Activated naive CD8-positive, alpha-beta T cell treated with anti-CD3 and anti-CD28 coated beads for 36 hours (primary cell): Measurements from ENCODE around the gene CCM2. TPM values are rescaled to one million over a fixed set of nuclear protein-coding genes. Genes with fewer than 3 reads are reported as not detected.

Experiments used
- DNase-seq: peaks from one replicate; pipeline ENCODE4 v3.0.0; 2021
- H3K27ac Mint-ChIP-seq: one replicate; pipeline ENCODE4 v1.8.0; 2022; ENCODE audit warnings: mild to moderate bottlenecking, moderate library complexity, mixed read lengths
- H3K27me3 Mint-ChIP-seq: one replicate; pipeline ENCODE4 v1.8.0; 2022; ENCODE audit warnings: mild to moderate bottlenecking, mixed read lengths
- H3K36me3 Mint-ChIP-seq: one replicate; pipeline ENCODE4 v1.8.0; 2021; ENCODE audit warnings: mild to moderate bottlenecking, mixed read lengths
- H3K4me1 Mint-ChIP-seq: one replicate; pipeline ENCODE4 v1.8.0; 2021; ENCODE audit warnings: mixed read lengths
- H3K4me3 Mint-ChIP-seq: one replicate; pipeline ENCODE4 v1.8.0; 2022; ENCODE audit warnings: mild to moderate bottlenecking, moderate library complexity, mixed read lengths
- H3K9me3 Mint-ChIP-seq: one replicate; pipeline ENCODE4 v1.8.0; 2022; ENCODE audit warnings: mixed read lengths
- total RNA-seq, 2 experiments: library from RNA; stranded (reverse); gene quantifications; one replicate each; pipeline ENCODE4 v1.2.3, GENCODE V29; 2021

CCM2 gene
- total RNA-seq: 10 to 100 TPM; 50.8 to 51.6 TPM

GRCh38 chr7:45000093-45001032, at the start of gene CCM2:
CCM2 (plus strand) TSS chr7:45000201; CDS start chr7:45000334, 133 bp downstream.
- Mint-ChIP-seq H3K36me3 (peaks cover 16% of the 10 kb centered on the region), H3K4me3 (peak within 1 kb of the TSS; percentile 90), H3K27ac (peak within 1 kb of the TSS; percentile 95), H3K27me3 (no peaks in the 10 kb centered on the region), H3K9me3 (no peaks in the 10 kb centered on the region), H3K4me1 (peaks cover 45% of the 10 kb centered on the region)
- no peak for DNase-seq

- Mint-ChIP-seq H3K4me3 (no peak overlapping the region), H3K4me1 (peaks cover 8% of the 10 kb centered on the region), H3K36me3 (no peaks in the 10 kb centered on the region), H3K27ac (no peak overlapping the region), H3K27me3 (peaks cover 4% of the 10 kb centered on the region), H3K9me3 (no peaks in the 10 kb centered on the region)
- DNase-seq: no peak
Measured at GRCh38 chr7:44953156-44953555, 46.8 kb upstream of the CCM2 start.

GRCh38 chr7:44955733-44956132, 44.3 kb upstream of the CCM2 start:
- Mint-ChIP-seq H3K4me3 (no peak overlapping the region), H3K36me3 (peaks cover 8% of the 10 kb centered on the region), H3K9me3 (no peaks in the 10 kb centered on the region), H3K27me3 (no peaks in the 10 kb centered on the region), H3K27ac (no peak overlapping the region), H3K4me1 (peaks cover 27% of the 10 kb centered on the region)
- no peak for DNase-seq

- Mint-ChIP-seq H3K27ac (peak overlapping the region; percentile 25), H3K27me3 (no peaks in the 10 kb centered on the region), H3K4me3 (no peak overlapping the region), H3K9me3 (no peaks in the 10 kb centered on the region), H3K36me3 (peaks cover 8% of the 10 kb centered on the region), H3K4me1 (peaks cover 27% of the 10 kb centered on the region)
- DNase-seq: no peak
Measured at GRCh38 chr7:44956157-44956766, 43.7 kb upstream of the CCM2 start.

GRCh38 chr7:44958645-44959344, 41.2 kb upstream of the CCM2 start:
- Mint-ChIP-seq H3K4me3 (no peak overlapping the region), H3K27ac (peak overlapping the region; percentile 67), H3K4me1 (peaks cover 24% of the 10 kb centered on the region), H3K36me3 (peaks cover 15% of the 10 kb centered on the region), H3K27me3 (no peaks in the 10 kb centered on the region), H3K9me3 (no peaks in the 10 kb centered on the region)
- no peak for DNase-seq

- Mint-ChIP-seq H3K4me1 (peaks cover 24% of the 10 kb centered on the region), H3K27me3 (no peaks in the 10 kb centered on the region), H3K4me3 (no peak overlapping the region), H3K36me3 (peaks cover 19% of the 10 kb centered on the region), H3K9me3 (no peaks in the 10 kb centered on the region), H3K27ac (peak overlapping the region; percentile 57)
- no peak for DNase-seq
Measured at GRCh38 chr7:44959433-44959951, 40.5 kb upstream of the CCM2 start.

GRCh38 chr7:44960011-44960580, 39.9 kb upstream of the CCM2 start:
- no peak for DNase-seq

GRCh38 chr7:44961844-44962482, 38.0 kb upstream of the CCM2 start:
- no peak overlapping the region for H3K4me3 Mint-ChIP-seq
- H3K36me3 Mint-ChIP-seq: peaks cover 28% of the 10 kb centered on the region
- no peaks in the 10 kb centered on the region for H3K27me3 Mint-ChIP-seq
- DNase-seq: no peak
- no peaks in the 10 kb centered on the region for H3K9me3 Mint-ChIP-seq
- H3K4me1 Mint-ChIP-seq: peaks cover 21% of the 10 kb centered on the region
- H3K27ac Mint-ChIP-seq: no peak overlapping the region

More at GRCh38 chr7:44960011-44960580, 39.9 kb upstream of the CCM2 start:
- peak overlapping the region; percentile 57 for H3K27ac Mint-ChIP-seq
- no peak overlapping the region for H3K4me3 Mint-ChIP-seq
- peaks cover 20% of the 10 kb centered on the region for H3K36me3 Mint-ChIP-seq
- peaks cover 24% of the 10 kb centered on the region for H3K4me1 Mint-ChIP-seq
- no peaks in the 10 kb centered on the region for H3K9me3 Mint-ChIP-seq
- no peaks in the 10 kb centered on the region for H3K27me3 Mint-ChIP-seq

GRCh38 chr7:44962483-44963251, 37.3 kb upstream of the CCM2 start:
- Mint-ChIP-seq H3K4me3 (no peak overlapping the region), H3K36me3 (peaks cover 33% of the 10 kb centered on the region), H3K9me3 (no peaks in the 10 kb centered on the region), H3K4me1 (peaks cover 24% of the 10 kb centered on the region), H3K27me3 (no peaks in the 10 kb centered on the region), H3K27ac (no peak overlapping the region)
- DNase-seq: no peak

- H3K4me3 Mint-ChIP-seq: no peak overlapping the region
- no peaks in the 10 kb centered on the region for H3K9me3 Mint-ChIP-seq
- no peak overlapping the region for H3K27ac Mint-ChIP-seq
- H3K27me3 Mint-ChIP-seq: no peaks in the 10 kb centered on the region
- DNase-seq: no peak
- H3K4me1 Mint-ChIP-seq: peaks cover 26% of the 10 kb centered on the region
- H3K36me3 Mint-ChIP-seq: peaks cover 40% of the 10 kb centered on the region
Measured at GRCh38 chr7:44963364-44964290, 36.4 kb upstream of the CCM2 start.

- Mint-ChIP-seq H3K9me3 (no peaks in the 10 kb centered on the region), H3K4me1 (peaks cover 22% of the 10 kb centered on the region), H3K4me3 (no peak overlapping the region), H3K27ac (peak overlapping the region; percentile 8), H3K36me3 (peaks cover 44% of the 10 kb centered on the region), H3K27me3 (no peaks in the 10 kb centered on the region)
- no peak for DNase-seq
Measured at GRCh38 chr7:44964384-44964830, 35.6 kb upstream of the CCM2 start.

GRCh38 chr7:44964831-44965440, 35.1 kb upstream of the CCM2 start:
- peaks cover 16% of the 10 kb centered on the region for H3K4me1 Mint-ChIP-seq
- peaks cover 43% of the 10 kb centered on the region for H3K36me3 Mint-ChIP-seq

More at GRCh38 chr7:44964831-44965440, 35.1 kb upstream of the CCM2 start:
- no peak for DNase-seq
- Mint-ChIP-seq H3K9me3 (no peaks in the 10 kb centered on the region), H3K27ac (peak overlapping the region; percentile 42), H3K4me3 (no peak overlapping the region), H3K27me3 (no peaks in the 10 kb centered on the region)
